Neuronal stem cell (in vitro differentiated cells): ENCODE results near the gene ZSCAN2.
A peak's percentile ranks its signal among the peaks of the same experiment; 100 is the strongest.

Experiments
- DNase-seq: peaks from one replicate; pipeline ENCODE4 v3.0.0-alpha.2; 2013; ENCODE audit warnings: low spot score
- H2AFZ ChIP-seq: one replicate; pipeline ENCODE4 v1.6.1; 2013; ENCODE audit warnings: mild to moderate bottlenecking, low read length, inconsistent platforms
- H2AK5ac ChIP-seq: 2 replicates; pipeline ENCODE4 v1.6.1; 2013; ENCODE audit warnings: low read depth, mild to moderate bottlenecking, inconsistent platforms, low read length, moderate library complexity, mixed read lengths
- H2BK120ac ChIP-seq: 2 replicates; pipeline ENCODE4 v1.6.1; 2013; ENCODE audit warnings: low read depth, mild to moderate bottlenecking, inconsistent platforms, low read length, moderate library complexity, mixed read lengths
- H2BK12ac ChIP-seq: one replicate; pipeline ENCODE4 v1.6.1; 2013; ENCODE audit warnings: low read length, inconsistent platforms
- H2BK15ac ChIP-seq: 2 replicates; pipeline ENCODE4 v1.6.1; 2013; ENCODE audit warnings: mild to moderate bottlenecking, low read length, inconsistent platforms, mixed read lengths
- H2BK5ac ChIP-seq: one replicate; pipeline ENCODE4 v1.6.1; 2013; ENCODE audit warnings: inconsistent platforms, mild to moderate bottlenecking, low read length, moderate library complexity
- H3K14ac ChIP-seq: one replicate; pipeline ENCODE4 v1.6.1; 2013; ENCODE audit warnings: low read length, inconsistent platforms
- H3K18ac ChIP-seq: 2 replicates; pipeline ENCODE4 v1.6.1; 2013; ENCODE audit warnings: low read length, inconsistent platforms
- H3K23ac ChIP-seq: 2 replicates; pipeline ENCODE4 v1.6.1; 2013; ENCODE audit warnings: low read depth, mild to moderate bottlenecking, mixed read lengths, low read length, inconsistent platforms; ENCODE audit not compliant: poor library complexity
- H3K27ac ChIP-seq: replicated peaks from 3 replicates; pipeline ENCODE4 v1.5.1; 2013; ENCODE audit warnings: low read length, inconsistent platforms
- H3K27me3 ChIP-seq, 3 experiments: 2 replicates each; pipeline ENCODE4 v1.6.1; 2013; ENCODE audit warnings: low read length in 3 of 3, mild to moderate bottlenecking in 2 of 3, inconsistent platforms in 1 of 3, low read depth in 1 of 3, mixed read lengths in 1 of 3, moderate library complexity in 1 of 3; ENCODE audit not compliant: control insufficient read depth in 3 of 3, insufficient read depth in 3 of 3
- H3K36me3 ChIP-seq, 2 donors: replicated peaks in 1 of 2; 2 replicates each; pipeline ENCODE4 v1.6.1; 2013; ENCODE audit warnings: low read length in 2 of 2; ENCODE audit not compliant: control insufficient read depth in 2 of 2, insufficient read depth in 2 of 2
- H3K4ac ChIP-seq: 2 replicates; pipeline ENCODE4 v1.6.1; 2013; ENCODE audit warnings: inconsistent platforms, mild to moderate bottlenecking, low read length, moderate library complexity
- H3K4me1 ChIP-seq, 2 donors: 1 replicate in 1 of 2; 2 replicates in 1 of 2; pipeline ENCODE4 v1.6.1; 2013; ENCODE audit warnings: low read length in 2 of 2, low read depth in 1 of 2; ENCODE audit not compliant: control insufficient read depth in 2 of 2, insufficient read depth in 1 of 2
- H3K4me2 ChIP-seq: one replicate; pipeline ENCODE4 v1.6.1; 2013; ENCODE audit warnings: mild to moderate bottlenecking, low read length, inconsistent platforms; ENCODE audit not compliant: insufficient read depth, poor library complexity, severe bottlenecking
- H3K4me3 ChIP-seq, 2 donors: 2 replicates each; pipeline ENCODE4 v1.5.1; 2013; ENCODE audit warnings: low read length in 2 of 2, mild to moderate bottlenecking in 2 of 2, inconsistent platforms in 1 of 2, moderate library complexity in 1 of 2
- H3K79me1 ChIP-seq: one replicate; pipeline ENCODE4 v1.6.1; 2013; ENCODE audit warnings: low read depth, mild to moderate bottlenecking, inconsistent platforms, low read length, moderate library complexity
- H3K9ac ChIP-seq: one replicate; pipeline ENCODE4 v1.6.1; 2013; ENCODE audit warnings: mild to moderate bottlenecking, low read depth, low read length, inconsistent platforms; ENCODE audit not compliant: poor library complexity
- H3K9me3 ChIP-seq, 2 donors: replicated peaks in 1 of 2; 2 replicates each; pipeline versions ENCODE3 to v1.6.1; 2013; ENCODE audit warnings: low read length in 2 of 2, mild to moderate bottlenecking in 2 of 2, inconsistent platforms in 1 of 2, low read depth in 1 of 2, mixed read lengths in 1 of 2, moderate library complexity in 1 of 2; ENCODE audit not compliant: control insufficient read depth in 2 of 2, insufficient read depth in 1 of 2
- H4K8ac ChIP-seq: one replicate; pipeline ENCODE4 v1.6.1; 2013; ENCODE audit warnings: low read depth, mild to moderate bottlenecking, inconsistent platforms, low read length, moderate library complexity
- H4K91ac ChIP-seq: one replicate; pipeline ENCODE4 v1.6.1; 2013; ENCODE audit warnings: low read length, low read depth, mild to moderate bottlenecking, inconsistent platforms; ENCODE audit not compliant: poor library complexity
- WGBS, 2 donors: extraction: QIAGEN DNeasy Blood & Tissue Kit; methylation state at CpG; one replicate each; pipeline ENCODE4 v1.1.7; 2013; ENCODE audit warnings: missing lambda C conversion rate in 2 of 2, mixed read lengths in 1 of 2; ENCODE audit not compliant: insufficient read length in 2 of 2, insufficient replicate concordance in 1 of 2; ENCODE audit errors: extremely low coverage in 2 of 2; 5-methylcytosine and 5-hydroxymethylcytosine counted together

ZSCAN2 gene

GRCh38 chr15:84643838-84644237 is 43.0 kb downstream of the ZSCAN2 start:
- no peak overlapping the region for H3K18ac ChIP-seq
- H3K4ac ChIP-seq = no peak overlapping the region
- no peak overlapping the region for H3K27ac ChIP-seq
- DNase-seq = no peak
- no peaks in the 10 kb centered on the region for H3K4me1 ChIP-seq
- no peak overlapping the region for H4K8ac ChIP-seq
- no peaks in the 10 kb centered on the region for H3K27me3 ChIP-seq
- H3K4me2 ChIP-seq = no peak overlapping the region
- H3K9me3 ChIP-seq = no peaks in the 10 kb centered on the region
- no peak overlapping the region for H2BK120ac ChIP-seq
- no peak overlapping the region for H2BK5ac ChIP-seq
- no peak overlapping the region for H3K14ac ChIP-seq
- H2BK15ac ChIP-seq = no peak overlapping the region
- no peaks in the 10 kb centered on the region for H3K79me1 ChIP-seq
- H4K91ac ChIP-seq = no peak overlapping the region
- H3K36me3 ChIP-seq = peaks cover 52 to 95% of the 10 kb centered on the region in 2 donors
- H2BK12ac ChIP-seq = no peak overlapping the region
- no peak overlapping the region for H3K23ac ChIP-seq
- no peak overlapping the region for H2AFZ ChIP-seq
- no peak overlapping the region for H2AK5ac ChIP-seq
- H3K9ac ChIP-seq = no peak overlapping the region
- WGBS, 2 donors = no CpG with 5 or more reads among the region's 6 CpGs
- H3K4me3 ChIP-seq = no peak overlapping the region

- Histone ChIP-seq H3K23ac (no peak overlapping the region), H2BK120ac (no peak overlapping the region), H2AK5ac (no peak overlapping the region), H2BK5ac (peak overlapping the region; percentile 24), H3K14ac (no peak overlapping the region), H2BK15ac (no peak overlapping the region), H3K18ac (no peak overlapping the region), H3K27ac (no peak overlapping the region), H2AFZ (no peak overlapping the region), H4K91ac (no peak overlapping the region), H3K27me3 (no peaks in the 10 kb centered on the region), H3K79me1 (no peaks in the 10 kb centered on the region), H2BK12ac (no peak overlapping the region), H3K4ac (no peak overlapping the region), H3K4me3 (peak overlapping the region in 1 of 2 donors; percentile 44), H4K8ac (no peak overlapping the region), H3K4me2 (no peak overlapping the region), H3K9ac (no peak overlapping the region), H3K9me3 (no peaks in the 10 kb centered on the region), H3K36me3 (peaks cover 56 to 92% of the 10 kb centered on the region in 2 donors), H3K4me1 (no peaks in the 10 kb centered on the region)
- DNase-seq = no peak
- no CpG with 5 or more reads among the region's 10 CpGs for WGBS, 2 donors
Observed at GRCh38 chr15:84645496-84645895, 44.7 kb downstream of the ZSCAN2 start.

GRCh38 chr15:84645997-84646396 is 45.2 kb downstream of the ZSCAN2 start:
- Histone ChIP-seq H3K4me3 (peak overlapping the region in 1 of 2 donors; percentile 44), H3K4me1 (no peaks in the 10 kb centered on the region), H2AFZ (no peak overlapping the region), H3K4me2 (no peak overlapping the region), H2BK120ac (no peak overlapping the region), H4K8ac (no peak overlapping the region), H2BK5ac (peak overlapping the region; percentile 24), H3K9me3 (no peaks in the 10 kb centered on the region), H3K27me3 (no peaks in the 10 kb centered on the region), H3K36me3 (peaks cover 54 to 92% of the 10 kb centered on the region in 2 donors), H3K27ac (no peak overlapping the region), H2BK12ac (no peak overlapping the region), H3K18ac (no peak overlapping the region), H4K91ac (no peak overlapping the region), H3K23ac (no peak overlapping the region), H2BK15ac (no peak overlapping the region), H3K14ac (no peak overlapping the region), H3K79me1 (no peaks in the 10 kb centered on the region), H2AK5ac (no peak overlapping the region), H3K4ac (no peak overlapping the region), H3K9ac (no peak overlapping the region)
- DNase-seq = no peak
- no CpG with 5 or more reads among the region's 10 CpGs for WGBS, 2 donors

GRCh38 chr15:84647726-84648125 is 46.9 kb downstream of the ZSCAN2 start:
- Histone ChIP-seq H3K27ac (no peak overlapping the region), H2BK12ac (no peak overlapping the region), H2AFZ (no peak overlapping the region), H2BK15ac (no peak overlapping the region), H3K14ac (no peak overlapping the region), H3K4me1 (peaks cover 0 to under 1% of the 10 kb centered on the region in 2 donors), H2AK5ac (no peak overlapping the region), H3K4me2 (no peak overlapping the region), H4K8ac (no peak overlapping the region), H3K4ac (no peak overlapping the region), H3K36me3 (peaks cover 57 to 92% of the 10 kb centered on the region in 2 donors), H3K27me3 (no peaks in the 10 kb centered on the region), H3K9me3 (no peaks in the 10 kb centered on the region), H2BK5ac (no peak overlapping the region), H3K9ac (no peak overlapping the region), H3K23ac (no peak overlapping the region), H3K4me3 (no peak overlapping the region), H3K79me1 (no peaks in the 10 kb centered on the region), H2BK120ac (no peak overlapping the region), H4K91ac (no peak overlapping the region), H3K18ac (no peak overlapping the region)
- no peak for DNase-seq
